Measurements from ENCODE around the gene RRAD. TPM values are rescaled to one million over a fixed set of nuclear protein-coding genes. Genes with fewer than 3 reads are reported as not detected.

The RRAD gene
- total RNA-seq, 1 donor = 4.3 TPM

DNA sequence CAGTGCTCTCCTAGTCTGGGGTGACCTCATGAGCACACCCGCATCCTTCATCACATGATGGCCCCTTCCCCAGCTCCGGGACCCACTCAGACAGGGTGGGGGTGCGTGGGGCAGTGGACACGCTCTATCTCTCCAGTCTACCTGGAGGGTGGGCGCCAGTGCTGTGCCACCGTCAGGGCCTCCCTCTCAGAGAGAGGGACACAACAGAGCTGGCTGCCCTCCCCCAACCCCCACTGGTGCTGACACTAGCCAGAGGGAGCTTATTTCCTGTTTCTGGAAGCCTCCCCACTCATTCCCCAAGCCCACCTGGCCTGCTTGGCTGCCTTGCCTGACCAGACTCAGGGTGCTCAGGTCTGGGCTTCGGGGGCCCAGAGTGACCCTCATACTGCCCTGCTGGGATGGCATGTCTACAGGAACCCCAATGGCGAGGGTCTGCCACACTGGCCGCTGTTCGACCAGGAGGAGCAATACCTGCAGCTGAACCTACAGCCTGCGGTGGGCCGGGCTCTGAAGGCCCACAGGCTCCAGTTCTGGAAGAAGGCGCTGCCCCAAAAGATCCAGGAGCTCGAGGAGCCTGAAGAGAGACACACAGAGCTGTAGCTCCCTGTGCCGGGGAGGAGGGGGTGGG is 18.2 kb upstream of the RRAD start:
- Histone ChIP-seq H3K9me3 (ENCODE audit: low read depth, low read length) (no peaks in the 10 kb centered on the region), H4K20me1 (ENCODE audit: insufficient read depth, low read length) (peaks cover 13% of the 10 kb centered on the region), H3K27me3 (ENCODE audit: insufficient read depth, low read length) (no peaks in the 10 kb centered on the region), H2AFZ (ENCODE audit: low read length) (no peak overlapping the region), H3K79me2 (ENCODE audit: insufficient read depth, low read length) (peaks cover 4% of the 10 kb centered on the region), H3K4me2 (ENCODE audit: insufficient read depth, low read length) (no peak overlapping the region), H3K4me1 (ENCODE audit: insufficient read depth, low read length) (peaks cover 5% of the 10 kb centered on the region), H3K36me3 (ENCODE audit: insufficient read depth, low read length) (peaks cover 50% of the 10 kb centered on the region), H3K4me3 (ENCODE audit: insufficient read depth, low read length) (no peak overlapping the region), H3K27ac (ENCODE audit: low read depth, low read length) (no peak overlapping the region)
- peak; percentile 68 for DNase-seq (ENCODE audit: insufficient read length, low spot score, missing footprints)
- TF ChIP-seq, protein P1, sequence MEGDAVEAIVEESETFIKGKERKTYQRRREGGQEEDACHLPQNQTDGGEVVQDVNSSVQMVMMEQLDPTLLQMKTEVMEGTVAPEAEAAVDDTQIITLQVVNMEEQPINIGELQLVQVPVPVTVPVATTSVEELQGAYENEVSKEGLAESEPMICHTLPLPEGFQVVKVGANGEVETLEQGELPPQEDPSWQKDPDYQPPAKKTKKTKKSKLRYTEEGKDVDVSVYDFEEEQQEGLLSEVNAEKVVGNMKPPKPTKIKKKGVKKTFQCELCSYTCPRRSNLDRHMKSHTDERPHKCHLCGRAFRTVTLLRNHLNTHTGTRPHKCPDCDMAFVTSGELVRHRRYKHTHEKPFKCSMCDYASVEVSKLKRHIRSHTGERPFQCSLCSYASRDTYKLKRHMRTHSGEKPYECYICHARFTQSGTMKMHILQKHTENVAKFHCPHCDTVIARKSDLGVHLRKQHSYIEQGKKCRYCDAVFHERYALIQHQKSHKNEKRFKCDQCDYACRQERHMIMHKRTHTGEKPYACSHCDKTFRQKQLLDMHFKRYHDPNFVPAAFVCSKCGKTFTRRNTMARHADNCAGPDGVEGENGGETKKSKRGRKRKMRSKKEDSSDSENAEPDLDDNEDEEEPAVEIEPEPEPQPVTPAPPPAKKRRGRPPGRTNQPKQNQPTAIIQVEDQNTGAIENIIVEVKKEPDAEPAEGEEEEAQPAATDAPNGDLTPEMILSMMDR (IDR thresholded peaks at IDR 0.05; ENCODE audit: extremely low read depth, low read depth, low read length) = no peak

DNA sequence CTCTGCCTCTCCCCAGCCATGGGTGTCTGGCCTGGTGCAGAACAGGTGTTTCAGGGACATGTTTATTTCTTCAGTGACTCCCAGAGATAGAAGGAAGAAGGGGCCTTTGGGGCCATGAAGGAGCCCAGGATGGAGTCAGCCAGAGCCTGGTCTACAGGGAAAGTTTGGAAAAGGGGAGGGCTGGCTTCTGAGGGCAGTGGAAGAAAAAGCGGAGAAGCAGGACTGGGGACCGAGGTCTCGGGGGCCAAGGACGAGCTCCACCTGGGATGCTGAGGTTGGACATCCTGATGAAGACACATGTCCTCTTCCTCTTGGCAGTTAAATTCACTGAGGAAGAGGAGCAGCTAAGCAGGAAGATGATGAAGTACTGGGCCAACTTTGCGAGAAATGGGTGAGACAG is 17.6 kb upstream of the RRAD start:
- peak; percentile 77 for DNase-seq (ENCODE audit: insufficient read length, low spot score, missing footprints)
- Histone ChIP-seq H4K20me1 (ENCODE audit: insufficient read depth, low read length) (peaks cover 13% of the 10 kb centered on the region), H3K79me2 (ENCODE audit: insufficient read depth, low read length) (peaks cover 9% of the 10 kb centered on the region), H3K4me1 (ENCODE audit: insufficient read depth, low read length) (peaks cover 5% of the 10 kb centered on the region), H3K36me3 (ENCODE audit: insufficient read depth, low read length) (peaks cover 50% of the 10 kb centered on the region), H2AFZ (ENCODE audit: low read length) (no peak overlapping the region), H3K4me2 (ENCODE audit: insufficient read depth, low read length) (no peak overlapping the region), H3K9me3 (ENCODE audit: low read depth, low read length) (no peaks in the 10 kb centered on the region), H3K27ac (ENCODE audit: low read depth, low read length) (no peak overlapping the region), H3K27me3 (ENCODE audit: insufficient read depth, low read length) (no peaks in the 10 kb centered on the region), H3K4me3 (ENCODE audit: insufficient read depth, low read length) (no peak overlapping the region)
- TF ChIP-seq, protein P1 (IDR thresholded peaks at IDR 0.05; ENCODE audit: extremely low read depth, low read depth, low read length) = no peak

DNA sequence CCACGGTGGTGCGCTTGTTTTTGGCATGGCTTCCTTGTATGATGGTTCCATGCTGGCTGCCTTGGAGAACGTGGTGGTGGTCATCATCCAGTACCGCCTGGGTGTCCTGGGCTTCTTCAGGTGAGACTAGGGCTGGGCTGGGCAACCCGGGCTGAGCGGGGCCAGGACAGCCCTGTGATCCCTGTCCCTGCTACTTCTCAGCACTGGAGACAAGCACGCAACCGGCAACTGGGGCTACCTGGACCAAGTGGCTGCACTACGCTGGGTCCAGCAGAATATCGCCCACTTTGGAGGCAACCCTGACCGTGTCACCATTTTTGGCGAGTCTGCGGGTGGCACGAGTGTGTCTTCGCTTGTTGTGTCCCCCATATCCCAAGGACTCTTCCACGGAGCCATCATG is 14.9 kb upstream of the RRAD start:
- H3K36me3 ChIP-seq (ENCODE audit: insufficient read depth, low read length) = peaks cover 50% of the 10 kb centered on the region
- TF ChIP-seq, protein P1 (IDR thresholded peaks at IDR 0.05; ENCODE audit: extremely low read depth, low read depth, low read length) = no peak
- H4K20me1 ChIP-seq (ENCODE audit: insufficient read depth, low read length) = peaks cover 35% of the 10 kb centered on the region
- peak; percentile 62 for DNase-seq (ENCODE audit: insufficient read length, low spot score, missing footprints)
- no peak overlapping the region for H2AFZ ChIP-seq (ENCODE audit: low read length)
- no peaks in the 10 kb centered on the region for H3K27me3 ChIP-seq (ENCODE audit: insufficient read depth, low read length)
- H3K27ac ChIP-seq (ENCODE audit: low read depth, low read length) = no peak overlapping the region
- no peak overlapping the region for H3K4me3 ChIP-seq (ENCODE audit: insufficient read depth, low read length)
- peaks cover 36% of the 10 kb centered on the region for H3K79me2 ChIP-seq (ENCODE audit: insufficient read depth, low read length)
- H3K4me2 ChIP-seq (ENCODE audit: insufficient read depth, low read length) = no peak overlapping the region
- no peaks in the 10 kb centered on the region for H3K9me3 ChIP-seq (ENCODE audit: low read depth, low read length)
- peaks cover 13% of the 10 kb centered on the region for H3K4me1 ChIP-seq (ENCODE audit: insufficient read depth, low read length)

DNA sequence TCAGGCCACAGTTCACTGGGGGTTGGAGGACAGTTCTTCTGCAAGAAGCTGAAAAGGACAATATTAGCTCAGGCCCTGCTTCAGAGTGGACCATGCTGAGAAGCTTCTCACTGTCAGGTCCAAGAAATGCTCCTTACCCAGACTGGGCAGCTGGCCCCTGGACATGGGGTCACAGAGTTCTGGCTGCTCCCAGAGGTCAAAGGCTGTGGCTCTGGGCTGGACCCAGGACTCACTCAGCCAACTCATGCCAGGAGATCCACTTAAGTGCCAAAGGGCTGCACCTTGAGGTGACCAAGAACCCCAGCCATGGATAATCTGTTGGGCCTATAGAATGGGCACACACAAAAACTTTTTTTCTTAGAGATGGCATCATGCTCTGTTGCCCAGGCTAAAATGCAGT is 14.0 kb upstream of the RRAD start:
- Histone ChIP-seq H3K27me3 (ENCODE audit: insufficient read depth, low read length) (no peaks in the 10 kb centered on the region), H3K9me3 (ENCODE audit: low read depth, low read length) (no peaks in the 10 kb centered on the region), H3K4me1 (ENCODE audit: insufficient read depth, low read length) (peaks cover 13% of the 10 kb centered on the region), H3K4me2 (ENCODE audit: insufficient read depth, low read length) (no peak overlapping the region), H3K4me3 (ENCODE audit: insufficient read depth, low read length) (no peak overlapping the region), H3K27ac (ENCODE audit: low read depth, low read length) (no peak overlapping the region), H3K36me3 (ENCODE audit: insufficient read depth, low read length) (peaks cover 50% of the 10 kb centered on the region), H4K20me1 (ENCODE audit: insufficient read depth, low read length) (peaks cover 35% of the 10 kb centered on the region), H3K79me2 (ENCODE audit: insufficient read depth, low read length) (peaks cover 44% of the 10 kb centered on the region), H2AFZ (ENCODE audit: low read length) (no peak overlapping the region)
- peak; percentile 22 for DNase-seq (ENCODE audit: insufficient read length, low spot score, missing footprints)
- TF ChIP-seq, protein P1 (IDR thresholded peaks at IDR 0.05; ENCODE audit: extremely low read depth, low read depth, low read length) = no peak

Measured in osteoblast (primary cell).